ENCODE measurements around the gene ATOH7. TPM values are rescaled to one million over a fixed set of nuclear protein-coding genes. Genes with fewer than 3 reads are reported as not detected.

Gene ATOH7
- total and polyA plus RNA-seq, 9 of the 15 experiments (the other 6 are each of a cell fraction or from before 2014, with no cell fraction given): not detected

- Histone ChIP-seq H3K27me3 (ENCODE audit: control insufficient read depth in 2 of 2, insufficient read depth in 2 of 2, low read length in 2 of 2) (no peaks in the 10 kb centered on the region; a peak in 1 of 5 replicates), H3K4me2 (ENCODE audit: insufficient read depth, low read length) (no peak overlapping the region), H3K9me3 (replicated peaks; ENCODE audit: control insufficient read depth, insufficient read depth, low read depth, low read length) (peaks cover 2% of the 10 kb centered on the region), H3K36me3 (ENCODE audit: control insufficient read depth, insufficient read depth, low read length) (no peaks in the 10 kb centered on the region), H3K9ac (ENCODE audit: insufficient read depth in 1 of 2, low read depth in 2 of 2, low read length in 2 of 2) (no peak overlapping the region), H3K27ac (ENCODE audit: extremely low read depth, low read depth, low read length) (no peak overlapping the region), H3K4me3 (no peak overlapping the region), H3K4me1 (replicated peaks in 1 of 2; ENCODE audit: control insufficient read depth in 2 of 2, insufficient read depth in 2 of 2, low read length in 2 of 2) (peaks cover 0 to 5% of the 10 kb centered on the region in 2 experiments; a peak in 2 of 5 replicates), H4K20me1 (replicated peaks; ENCODE audit: control insufficient read depth, insufficient read depth, low read length) (no peaks in the 10 kb centered on the region), H3K79me2 (ENCODE audit: control insufficient read depth, insufficient read depth, low read length) (no peaks in the 10 kb centered on the region), H2AFZ (ENCODE audit: low read depth, low read length) (no peak overlapping the region), H3K9me1 (ENCODE audit: control insufficient read depth, insufficient read depth, low read length) (no peaks in the 10 kb centered on the region)
- CTCF ChIA-PET (ENCODE audit: low intra/inter-chr PET ratio): no interaction called here
- TF ChIP-seq ZNF639 (CRISPR knock-in tag; conservative IDR thresholded peaks at IDR 0.05 in 1 of 2, IDR thresholded peaks at IDR 0.05 in 1 of 2) (no peak), ETS1 (conservative IDR thresholded peaks at IDR 0.05; ENCODE audit: control insufficient read depth, low read depth, low read length) (no peak)
- in situ Hi-C loops (cut with MboI): no loop called here
- intact Hi-C loops (cut with micrococcal nuclease): no loop called here
- no TSS peak for BruUV-seq (replicated peaks)
- no peak for DNase-seq (ENCODE audit: extremely low read depth in 1 of 4, low spot score in 3 of 4)
- ATAC-seq: no peak
- no peak for FAIRE-seq
- POLR2A ChIA-PET: interaction anchor here (0.6 to 0.7 kb wide), 2 partner anchors 24 to 54 kb away, joined by 3 to 4 read pairs; no protein-coding TSS in a partner anchor
Observed at GRCh38 chr10:68276224-68276623, 44.3 kb upstream of the ATOH7 start.

All from K562 (cell line).